Activated naive CD8-positive, alpha-beta T cell (primary cell): Measurements from ENCODE around the gene MRPL54.
"Not testable (repeated sequence)": the region's sequence is repeated elsewhere in the genome, so short reads cannot be mapped to it uniquely, and the experiment has no call there.

Source experiments
- H3K27ac Mint-ChIP-seq: one replicate; pipeline ENCODE4 v1.8.0; 2021; ENCODE audit warnings: mixed read lengths
- H3K27me3 Mint-ChIP-seq: one replicate; pipeline ENCODE4 v1.8.0; 2021; ENCODE audit warnings: mixed read lengths
- H3K36me3 Mint-ChIP-seq: one replicate; pipeline ENCODE4 v1.8.0; 2021; ENCODE audit warnings: mixed read lengths
- H3K4me1 Mint-ChIP-seq: one replicate; pipeline ENCODE4 v1.8.0; 2021; ENCODE audit warnings: low read depth, mixed read lengths
- H3K4me3 Mint-ChIP-seq: one replicate; pipeline ENCODE4 v1.8.0; 2021; ENCODE audit warnings: mild to moderate bottlenecking, mixed read lengths
- H3K9me3 Mint-ChIP-seq: one replicate; pipeline ENCODE4 v1.8.0; 2021; ENCODE audit warnings: low read depth, mixed read lengths

Gene MRPL54

DNA sequence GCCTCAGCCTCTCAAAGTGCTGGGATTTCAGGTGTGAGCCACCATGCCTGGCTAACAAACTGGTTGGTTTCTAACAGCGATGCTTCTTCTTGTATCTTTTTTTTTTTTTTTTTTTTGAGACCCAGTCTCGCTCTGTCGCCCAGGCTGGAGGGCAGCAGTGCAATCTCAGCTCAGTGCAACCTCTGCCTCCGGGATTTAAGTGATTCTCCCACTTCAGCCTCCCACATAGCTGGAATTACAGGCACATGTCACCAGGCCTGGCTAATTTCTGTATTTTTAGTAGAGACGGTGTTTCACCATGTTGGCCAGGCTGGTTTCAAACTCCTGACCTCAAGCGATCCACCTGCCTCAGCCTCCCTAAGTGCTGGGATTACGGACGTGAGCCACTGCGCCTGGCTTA, 53.7 kb downstream of the MRPL54 start:
- peaks cover 47% of the 10 kb centered on the region for H3K4me1 Mint-ChIP-seq
- H3K36me3 Mint-ChIP-seq, H3K9me3 Mint-ChIP-seq, H3K27me3 Mint-ChIP-seq, H3K27ac Mint-ChIP-seq, H3K4me3 Mint-ChIP-seq: not testable (repeated sequence)

DNA sequence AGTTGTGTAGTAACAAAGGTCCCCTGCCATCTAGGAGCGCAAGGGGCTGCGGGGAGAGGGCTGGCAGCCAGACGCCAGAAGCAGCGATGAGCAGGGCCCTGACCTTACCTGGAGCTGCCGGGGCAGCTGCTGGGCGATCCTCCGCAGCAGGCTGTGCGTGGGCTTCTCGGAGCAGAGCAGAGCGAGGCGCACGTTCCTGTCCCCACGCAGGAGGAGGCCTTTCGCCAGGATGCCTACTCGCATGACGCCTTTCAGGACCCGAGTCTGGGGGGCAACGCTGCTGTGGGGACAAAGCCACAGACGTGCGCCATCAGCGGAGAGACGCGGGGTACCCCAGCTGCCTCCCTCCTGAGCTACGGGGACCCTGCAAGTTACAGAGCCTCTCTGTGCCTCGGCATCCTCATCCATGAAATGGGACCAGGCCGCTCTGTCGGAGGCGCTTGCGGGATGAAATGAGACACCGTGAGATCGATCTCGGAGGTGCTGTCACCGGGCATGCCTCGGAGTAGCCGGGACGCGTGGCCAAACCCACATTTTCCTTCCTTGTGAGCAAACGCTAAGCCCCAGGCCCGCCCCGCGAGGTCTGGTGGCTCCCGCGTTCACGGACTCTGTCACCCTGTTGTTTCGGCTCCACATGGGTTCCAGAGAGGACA, 54.2 kb downstream of the MRPL54 start:
- H3K4me1 Mint-ChIP-seq = peaks cover 47% of the 10 kb centered on the region
- no peak overlapping the region for H3K4me3 Mint-ChIP-seq
- no peak overlapping the region for H3K27ac Mint-ChIP-seq
- H3K27me3 Mint-ChIP-seq = no peaks in the 10 kb centered on the region
- peaks cover 2% of the 10 kb centered on the region for H3K36me3 Mint-ChIP-seq
- no peaks in the 10 kb centered on the region for H3K9me3 Mint-ChIP-seq
